Aortic smooth muscle cell (primary cell): ENCODE data around the gene CTAG1B. TPM values are rescaled to one million over a fixed set of nuclear protein-coding genes. Genes with fewer than 3 reads are reported as not detected.

Experiments used
- total RNA-seq: library from RNA; depleted of rRNA; stranded (reverse); fragments of >200 nt; gene quantifications from 2 replicates; pipeline ENCODE4 v1.2.3, GENCODE V29; 2014

CTAG1B gene
- total RNA-seq, result not detected in 2 replicates

DNA sequence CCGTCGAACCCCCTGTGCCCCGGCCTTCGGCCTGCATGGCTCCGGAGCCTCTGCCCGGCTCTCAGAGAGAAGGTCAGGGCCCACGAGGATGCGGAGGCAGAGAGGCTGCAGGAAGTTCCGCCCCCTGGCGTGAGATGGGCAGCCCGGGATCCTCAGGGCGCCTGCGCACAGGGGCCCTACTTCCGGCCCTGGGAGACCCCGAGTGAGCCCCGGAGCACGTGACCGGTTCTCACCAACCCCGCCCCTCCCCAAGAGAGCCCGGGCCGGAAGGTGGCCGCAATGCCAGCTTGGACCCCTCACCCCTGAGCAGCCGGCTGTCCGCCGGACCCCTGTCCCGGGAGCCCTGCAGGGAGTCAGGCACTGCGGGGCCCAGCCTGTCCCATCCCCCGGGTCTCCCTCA is at the start of gene CTAG1B:
Gene CTAG1B (minus strand): TSS at position 101 of the 400 bp plus-strand sequence. CDS start 64 bp downstream, at position 37.

DNA sequence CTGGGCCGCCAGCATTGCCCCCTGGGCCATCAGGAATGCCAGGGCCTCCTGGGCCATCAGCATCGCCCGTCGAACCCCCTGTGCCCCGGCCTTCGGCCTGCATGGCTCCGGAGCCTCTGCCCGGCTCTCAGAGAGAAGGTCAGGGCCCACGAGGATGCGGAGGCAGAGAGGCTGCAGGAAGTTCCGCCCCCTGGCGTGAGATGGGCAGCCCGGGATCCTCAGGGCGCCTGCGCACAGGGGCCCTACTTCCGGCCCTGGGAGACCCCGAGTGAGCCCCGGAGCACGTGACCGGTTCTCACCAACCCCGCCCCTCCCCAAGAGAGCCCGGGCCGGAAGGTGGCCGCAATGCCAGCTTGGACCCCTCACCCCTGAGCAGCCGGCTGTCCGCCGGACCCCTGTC is 34.3 kb upstream of the CTAG1B start, which contains the start of gene CTAG2:
Gene CTAG2 (minus strand): TSS at position 167 of the 400 bp plus-strand sequence. CDS start 64 bp downstream, at position 103.

DNA sequence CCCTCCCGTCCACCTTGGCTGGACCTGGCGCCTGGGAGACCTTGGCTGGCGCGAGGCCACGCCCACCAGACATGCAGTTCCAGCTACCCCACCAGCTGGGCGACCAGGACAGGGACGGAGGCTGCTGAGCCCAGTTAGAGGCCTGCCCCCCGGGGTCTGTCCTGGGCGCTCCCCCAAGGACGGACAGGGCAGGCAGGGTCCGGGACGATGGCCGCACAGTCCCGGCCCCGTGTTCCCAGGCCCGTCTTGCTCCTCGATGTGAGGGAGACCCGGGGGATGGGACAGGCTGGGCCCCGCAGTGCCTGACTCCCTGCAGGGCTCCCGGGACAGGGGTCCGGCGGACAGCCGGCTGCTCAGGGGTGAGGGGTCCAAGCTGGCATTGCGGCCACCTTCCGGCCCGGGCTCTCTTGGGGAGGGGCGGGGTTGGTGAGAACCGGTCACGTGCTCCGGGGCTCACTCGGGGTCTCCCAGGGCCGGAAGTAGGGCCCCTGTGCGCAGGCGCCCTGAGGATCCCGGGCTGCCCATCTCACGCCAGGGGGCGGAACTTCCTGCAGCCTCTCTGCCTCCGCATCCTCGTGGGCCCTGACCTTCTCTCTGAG is 34.4 kb downstream of the CTAG1B start, which contains the start of gene CTAG1A:
Gene CTAG1A (plus strand): TSS at position 549 of the 599 bp plus-strand sequence. CDS start 74 bp downstream, outside the sequence.

Other genes with a start within 250 kb of the CTAG1B start
- gene FLNA, start 244.6 kb downstream of the CTAG1B start, total RNA-seq, result 2,321 and 2,651 TPM in 2 replicates
- gene EMD, start 240.0 kb downstream of the CTAG1B start, total RNA-seq, result 24.4 and 27.7 TPM in 2 replicates
- gene RPL10, start 220.9 kb downstream of the CTAG1B start, total RNA-seq, result 2,053 and 2,384 TPM in 2 replicates
- 128 and 141 TPM in 2 replicates for gene DNASE1L1, start 210.0 kb downstream of the CTAG1B start, total RNA-seq
- gene TAFAZZIN, start 207.7 kb downstream of the CTAG1B start, total RNA-seq, result 13.3 and 16.0 TPM in 2 replicates
- gene ATP6AP1, start 190.6 kb downstream of the CTAG1B start, total RNA-seq, result 55.6 and 70.9 TPM in 2 replicates
- 90.6 and 111 TPM in 2 replicates for gene GDI1, start 182.1 kb downstream of the CTAG1B start, total RNA-seq
- gene FAM50A, start 175.1 kb downstream of the CTAG1B start, total RNA-seq, result 107 and 133 TPM in 2 replicates
- 20.3 and 22.1 TPM in 2 replicates for gene PLXNA3, start 161.0 kb downstream of the CTAG1B start, total RNA-seq
- gene LAGE3, start 140.0 kb downstream of the CTAG1B start, total RNA-seq, result 14.2 and 20.3 TPM in 2 replicates
- 35.7 and 43.7 TPM in 2 replicates for gene UBL4A, start 132.7 kb downstream of the CTAG1B start, total RNA-seq
- gene SLC10A3, start 128.7 kb downstream of the CTAG1B start, total RNA-seq, result 15.9 and 16.5 TPM in 2 replicates
- gene FAM3A, start 103.0 kb downstream of the CTAG1B start, total RNA-seq, result 29.7 and 31.0 TPM in 2 replicates
- 73.5 and 79.2 TPM in 2 replicates for gene G6PD, start 72.4 kb downstream of the CTAG1B start, total RNA-seq
- gene IKBKG, start 71.7 kb downstream of the CTAG1B start, total RNA-seq, result 13.6 and 13.8 TPM in 2 replicates
- gene CTAG1A, start 34.1 kb downstream of the CTAG1B start, total RNA-seq, result not detected in 2 replicates
- not detected in 2 replicates for gene CTAG2, start 34.3 kb upstream of the CTAG1B start, total RNA-seq
- gene GAB3, start 131.8 kb upstream of the CTAG1B start, total RNA-seq, result 3.2 and 4.1 TPM in 2 replicates
- 26.3 and 42.4 TPM in 2 replicates for gene DKC1, start 143.6 kb upstream of the CTAG1B start, total RNA-seq
- gene MPP1, start 186.2 kb upstream of the CTAG1B start, total RNA-seq, result 19.9 and 23.0 TPM in 2 replicates
- gene SMIM9, start 215.4 kb upstream of the CTAG1B start, total RNA-seq, result not detected in 2 replicates